BJ (cell line): Measurements from ENCODE around the gene MAP2. TPM values are rescaled to one million over a fixed set of nuclear protein-coding genes. Genes with fewer than 3 reads are reported as not detected.

Experiments used
- CTCF ChIA-PET: fragments of 350-600 bp; formaldehyde crosslinking; extraction: SDS; loops from one replicate; lab custom pipeline; 2021; ENCODE audit warnings: antibody characterized with exemption, inconsistent platforms; lab: Yijun Ruan, JAX
- POLR2A ChIA-PET: fragments of 300-600 bp; sonication (Branson Sonifier 250); formaldehyde crosslinking; extraction: SDS; loops from one replicate; lab custom pipeline; 2021; ENCODE audit warnings: antibody characterized with exemption; lab: Charles Lee
- DNase-seq: peaks from one replicate; pipeline ENCODE4 v3.0.0-alpha.2; 2011; ENCODE audit warnings: low read depth
- H3K27me3 ChIP-seq: 2 replicates; pipeline ENCODE4 v1.6.0; 2011; ENCODE audit warnings: low read length; ENCODE audit not compliant: control insufficient read depth, insufficient read depth
- H3K36me3 ChIP-seq: 2 replicates; pipeline ENCODE4 v1.5.1; 2011; ENCODE audit warnings: low read length; ENCODE audit not compliant: control insufficient read depth, insufficient read depth
- H3K4me3 ChIP-seq: 2 replicates; pipeline ENCODE4 v1.5.1; 2011; ENCODE audit warnings: low read depth, mild to moderate bottlenecking, control low read depth, low read length
- polyA plus RNA-seq: library from polyadenylated mRNA; depleted of rRNA; stranded (reverse); fragments of >200 nt; gene quantifications from 2 replicates; pipeline ENCODE4 v1.2.3, GENCODE V29; 2011
- TF ChIP-seq, protein P1 (sequence below): IDR thresholded peaks from 2 replicates; pipeline ENCODE4 v1.5.1; 2011; ENCODE audit warnings: low read depth, mild to moderate bottlenecking, control low read depth, inconsistent platforms, low read length, moderate library complexity; ENCODE audit not compliant: insufficient read depth

Gene MAP2
- polyA plus RNA-seq, 1 experiment, result 3.5 TPM

- no peaks in the 10 kb centered on the region for H3K36me3 ChIP-seq
- no peak overlapping the region for H3K4me3 ChIP-seq
- no peaks in the 10 kb centered on the region for H3K27me3 ChIP-seq
- TF ChIP-seq, protein P1, sequence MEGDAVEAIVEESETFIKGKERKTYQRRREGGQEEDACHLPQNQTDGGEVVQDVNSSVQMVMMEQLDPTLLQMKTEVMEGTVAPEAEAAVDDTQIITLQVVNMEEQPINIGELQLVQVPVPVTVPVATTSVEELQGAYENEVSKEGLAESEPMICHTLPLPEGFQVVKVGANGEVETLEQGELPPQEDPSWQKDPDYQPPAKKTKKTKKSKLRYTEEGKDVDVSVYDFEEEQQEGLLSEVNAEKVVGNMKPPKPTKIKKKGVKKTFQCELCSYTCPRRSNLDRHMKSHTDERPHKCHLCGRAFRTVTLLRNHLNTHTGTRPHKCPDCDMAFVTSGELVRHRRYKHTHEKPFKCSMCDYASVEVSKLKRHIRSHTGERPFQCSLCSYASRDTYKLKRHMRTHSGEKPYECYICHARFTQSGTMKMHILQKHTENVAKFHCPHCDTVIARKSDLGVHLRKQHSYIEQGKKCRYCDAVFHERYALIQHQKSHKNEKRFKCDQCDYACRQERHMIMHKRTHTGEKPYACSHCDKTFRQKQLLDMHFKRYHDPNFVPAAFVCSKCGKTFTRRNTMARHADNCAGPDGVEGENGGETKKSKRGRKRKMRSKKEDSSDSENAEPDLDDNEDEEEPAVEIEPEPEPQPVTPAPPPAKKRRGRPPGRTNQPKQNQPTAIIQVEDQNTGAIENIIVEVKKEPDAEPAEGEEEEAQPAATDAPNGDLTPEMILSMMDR, result no peak
- ChIA-PET CTCF (interaction anchor here (0.7 kb wide), 1 partner anchor 47 kb away, joined by 3 read pairs; the partner anchor contains the start of gene MAP2), POLR2A (no interaction called here)
- no peak for DNase-seq
Measured at GRCh38 chr2:209471037-209471436, 47.2 kb downstream of the MAP2 start.

- no peaks in the 10 kb centered on the region for H3K27me3 ChIP-seq
- no peak overlapping the region for H3K4me3 ChIP-seq
- DNase-seq, result peak; percentile 41
- ChIA-PET CTCF (interaction anchor here (1.1 kb wide), 1 partner anchor 9 kb away, joined by 3 read pairs; no protein-coding TSS in a partner anchor), POLR2A (no interaction called here)
- no peaks in the 10 kb centered on the region for H3K36me3 ChIP-seq
- TF ChIP-seq, protein P1, result no peak
Measured at GRCh38 chr2:209472112-209472832, 48.4 kb downstream of the MAP2 start.

GRCh38 chr2:209472871-209473270 is 49.0 kb downstream of the MAP2 start:
- Histone ChIP-seq H3K4me3 (no peak overlapping the region), H3K27me3 (no peaks in the 10 kb centered on the region), H3K36me3 (no peaks in the 10 kb centered on the region)
- ChIA-PET CTCF (interaction anchor here (1.1 kb wide), 1 partner anchor 8 kb away, joined by 3 read pairs; no protein-coding TSS in a partner anchor), POLR2A (no interaction called here)
- DNase-seq, result no peak
- TF ChIP-seq, protein P1, result no peak

- TF ChIP-seq, protein P1, result no peak
- DNase-seq, result peak; percentile 91
- POLR2A ChIA-PET, result interaction anchor here (0.6 kb wide), 1 partner anchor 17 kb away, joined by 9 read pairs; no protein-coding TSS in a partner anchor
- CTCF ChIA-PET, result no interaction called here
- Histone ChIP-seq H3K4me3 (no peak overlapping the region), H3K27me3 (no peaks in the 10 kb centered on the region), H3K36me3 (no peaks in the 10 kb centered on the region)
Measured at GRCh38 chr2:209473930-209474419, 50.1 kb downstream of the MAP2 start.

DNA sequence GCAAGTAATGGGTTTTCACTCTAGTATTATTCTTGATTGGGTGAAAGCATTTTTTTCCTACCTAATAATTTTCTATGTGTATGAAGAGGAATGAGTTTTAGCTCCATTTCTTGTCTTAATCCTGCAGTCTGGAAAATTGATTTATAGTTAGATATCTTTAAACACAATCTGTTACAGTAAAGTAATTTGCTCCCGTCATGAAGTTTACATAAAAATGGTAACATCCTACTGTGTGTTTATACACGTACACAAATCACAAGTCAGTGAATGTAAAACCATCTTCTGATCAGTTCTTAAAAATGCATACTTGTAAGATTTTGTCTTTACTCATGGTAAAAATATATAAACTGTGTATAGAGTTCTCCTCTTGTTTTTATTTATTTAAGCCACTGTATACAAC is 51.1 kb downstream of the MAP2 start:
- CTCF ChIA-PET, result no interaction called here
- no peak for DNase-seq

More for the DNA sequence above, 51.1 kb downstream of the MAP2 start:
- TF ChIP-seq, protein P1, result no peak
- Histone ChIP-seq H3K4me3 (no peak overlapping the region), H3K27me3 (no peaks in the 10 kb centered on the region), H3K36me3 (no peaks in the 10 kb centered on the region)
- POLR2A ChIA-PET, result no interaction called here
